Mucosa of descending colon (tissue), 3 donors: ENCODE data around the gene EYA4. TPM values are rescaled to one million over a fixed set of nuclear protein-coding genes. Genes with fewer than 3 reads are reported as not detected.
"Not testable (repeated sequence)": the region's sequence is repeated elsewhere in the genome, so short reads cannot be mapped to it uniquely, and the experiment has no call there.

Experiments
- ATAC-seq: fragments of 200-7000 bp; cut with Tn5 transposase; one replicate; pipeline ENCODE4 v1.9.1; 2020; ENCODE audit warnings: mild to moderate bottlenecking, moderate library complexity
- DNase-seq, 3 donors: peaks; one replicate each; pipeline ENCODE4 v3.0.0-alpha.2; 2020
- H3K36me3 ChIP-seq: fragments of 200-600 bp; one replicate; pipeline ENCODE4 v1.8.0; 2021; ENCODE audit warnings: low read depth, mild to moderate bottlenecking
- H3K4me1 ChIP-seq: fragments of 200-600 bp; one replicate; pipeline ENCODE4 v1.8.0; 2021; ENCODE audit warnings: low read depth, mild to moderate bottlenecking
- H3K4me3 ChIP-seq: fragments of 200-600 bp; one replicate; pipeline ENCODE4 v1.8.0; 2021; ENCODE audit warnings: mild to moderate bottlenecking
- H3K9me3 ChIP-seq: fragments of 200-600 bp; one replicate; pipeline ENCODE4 v1.8.0; 2021; ENCODE audit warnings: mild to moderate bottlenecking
- intact Hi-C, 2 donors: fragments of 100-400 bp; cut with DNase I in 1 of 2; cut with micrococcal nuclease in 1 of 2; formaldehyde crosslinking; loops; one replicate each; pipeline versions ENCODE4 v1.11.0 to v1.11.1; 2022; cut with DNase I, micrococcal nuclease
- total RNA-seq, 3 donors: library from RNA; stranded (reverse); fragmentation: NEBNext Ultra II Directional in 2 of 3; extraction: Animal tissue kit (Norgen Biotek cat#: 25700) in 2 of 3; gene quantifications; one replicate each; pipeline versions ENCODE4 v1.2.1 to v1.2.4, GENCODE V29; 2021 to 2023
- TF ChIP-seq, protein P1 (sequence below): fragments of 200-600 bp; IDR thresholded peaks from one replicate; pipeline ENCODE4 v1.8.0; 2022; ENCODE audit warnings: antibody characterized with exemption, mild to moderate bottlenecking
- donor health status: DM: no; HTN: no; CAD: no; lungs with moderate emphysema.
- donor health status: DM: no; HTN: no; CAD: no.
- donor health status: DM: no; HTN: yes; CAD: no.

The EYA4 gene
- total RNA-seq, 3 donors from 2014 or later = 0.41 to 0.66 TPM; not detected in 1

- intact Hi-C loops = no loop called here
- TF ChIP-seq, protein P1, sequence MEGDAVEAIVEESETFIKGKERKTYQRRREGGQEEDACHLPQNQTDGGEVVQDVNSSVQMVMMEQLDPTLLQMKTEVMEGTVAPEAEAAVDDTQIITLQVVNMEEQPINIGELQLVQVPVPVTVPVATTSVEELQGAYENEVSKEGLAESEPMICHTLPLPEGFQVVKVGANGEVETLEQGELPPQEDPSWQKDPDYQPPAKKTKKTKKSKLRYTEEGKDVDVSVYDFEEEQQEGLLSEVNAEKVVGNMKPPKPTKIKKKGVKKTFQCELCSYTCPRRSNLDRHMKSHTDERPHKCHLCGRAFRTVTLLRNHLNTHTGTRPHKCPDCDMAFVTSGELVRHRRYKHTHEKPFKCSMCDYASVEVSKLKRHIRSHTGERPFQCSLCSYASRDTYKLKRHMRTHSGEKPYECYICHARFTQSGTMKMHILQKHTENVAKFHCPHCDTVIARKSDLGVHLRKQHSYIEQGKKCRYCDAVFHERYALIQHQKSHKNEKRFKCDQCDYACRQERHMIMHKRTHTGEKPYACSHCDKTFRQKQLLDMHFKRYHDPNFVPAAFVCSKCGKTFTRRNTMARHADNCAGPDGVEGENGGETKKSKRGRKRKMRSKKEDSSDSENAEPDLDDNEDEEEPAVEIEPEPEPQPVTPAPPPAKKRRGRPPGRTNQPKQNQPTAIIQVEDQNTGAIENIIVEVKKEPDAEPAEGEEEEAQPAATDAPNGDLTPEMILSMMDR = no peak
- no peaks in the 10 kb centered on the region for H3K9me3 ChIP-seq
- H3K4me3 ChIP-seq = no peak overlapping the region
- H3K36me3 ChIP-seq = no peaks in the 10 kb centered on the region
- ATAC-seq (no peak), DNase-seq (no peak)
- no peaks in the 10 kb centered on the region for H3K4me1 ChIP-seq
These were observed 153.5 kb downstream of the EYA4 start for GRCh38 chr6:133394630-133395029.

GRCh38 chr6:133396233-133396983 is 155.3 kb downstream of the EYA4 start:
- ATAC-seq = no peak
- no peak overlapping the region for H3K4me3 ChIP-seq
- no peaks in the 10 kb centered on the region for H3K36me3 ChIP-seq
- H3K9me3 ChIP-seq = no peaks in the 10 kb centered on the region
- H3K4me1 ChIP-seq = no peaks in the 10 kb centered on the region
- TF ChIP-seq, protein P1 = no peak
- no peak for DNase-seq
- intact Hi-C loops = no loop called here

- ATAC-seq (no peak), DNase-seq (no peak)
- Histone ChIP-seq H3K9me3 (no peaks in the 10 kb centered on the region), H3K36me3 (no peaks in the 10 kb centered on the region), H3K4me3 (no peak overlapping the region), H3K4me1 (no peaks in the 10 kb centered on the region)
- intact Hi-C loops = no loop called here
- TF ChIP-seq, protein P1 = no peak
These were observed 155.8 kb downstream of the EYA4 start for GRCh38 chr6:133396984-133397348.

GRCh38 chr6:133397601-133398000 is 156.4 kb downstream of the EYA4 start:
- H3K36me3 ChIP-seq, H3K4me1 ChIP-seq, ATAC-seq, intact Hi-C loops, H3K9me3 ChIP-seq, H3K4me3 ChIP-seq, DNase-seq: not testable (repeated sequence)

DNA sequence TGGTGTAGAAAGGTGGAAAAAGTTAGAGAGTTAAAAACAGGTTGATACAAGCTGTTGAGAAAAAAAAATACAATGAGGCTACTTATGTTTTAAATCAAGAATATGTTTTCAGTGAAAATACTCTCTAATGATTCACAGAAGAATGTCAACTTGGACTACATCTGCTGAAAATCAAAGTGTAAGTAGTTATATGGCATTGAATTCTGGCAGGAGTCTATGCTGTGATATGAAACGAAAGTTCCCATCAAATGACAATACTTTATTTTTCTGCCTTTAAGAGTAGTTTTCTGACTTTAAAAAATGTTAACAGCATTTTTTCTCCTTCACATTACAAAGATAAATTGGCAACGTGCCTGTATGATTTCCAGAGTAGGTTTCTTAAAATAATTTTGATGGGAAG is 158.3 kb downstream of the EYA4 start:
- DNase-seq (no peak), ATAC-seq (no peak)
- H3K9me3 ChIP-seq = no peaks in the 10 kb centered on the region
- H3K4me3 ChIP-seq = no peak overlapping the region
- TF ChIP-seq, protein P1 = no peak
- intact Hi-C loops = no loop called here
- no peaks in the 10 kb centered on the region for H3K36me3 ChIP-seq
- H3K4me1 ChIP-seq = no peaks in the 10 kb centered on the region

- intact Hi-C loops = no loop called here
- no peaks in the 10 kb centered on the region for H3K36me3 ChIP-seq
- no peak for ATAC-seq
These were observed 163.0 kb downstream of the EYA4 start for GRCh38 chr6:133404151-133404550.

More at GRCh38 chr6:133404151-133404550, 163.0 kb downstream of the EYA4 start:
- Histone ChIP-seq H3K9me3 (no peaks in the 10 kb centered on the region), H3K4me1 (no peaks in the 10 kb centered on the region), H3K4me3 (no peak overlapping the region)
- TF ChIP-seq, protein P1 = no peak
- DNase-seq = no peak
